ENCODE data around the gene CD200R1L. TPM values are rescaled to one million over a fixed set of nuclear protein-coding genes. Genes with fewer than 3 reads are reported as not detected.

Gene CD200R1L
- total RNA-seq, 1 experiment from 2014 or later = not detected

DNA sequence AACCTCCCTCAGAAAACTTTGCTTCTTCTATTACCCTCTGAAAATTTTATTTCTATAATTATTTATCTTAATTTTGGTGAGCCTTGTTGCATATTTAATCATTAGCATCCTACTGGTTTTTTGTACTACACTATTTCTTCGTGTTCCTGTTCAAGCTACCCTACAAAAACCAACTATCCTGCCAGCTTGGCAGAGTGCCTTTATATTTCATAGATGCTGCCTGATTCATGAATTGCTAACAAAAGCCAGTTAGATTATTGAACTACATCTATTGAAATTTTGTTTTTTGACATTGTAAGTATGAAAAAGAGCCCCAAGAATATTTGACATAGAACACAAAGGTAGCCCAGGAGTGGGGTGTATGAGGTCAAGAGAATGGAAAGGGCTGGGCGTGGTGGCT, 78.9 kb downstream of the CD200R1L start:
- DNase-seq (ENCODE audit: low read depth) = no peak

DNA sequence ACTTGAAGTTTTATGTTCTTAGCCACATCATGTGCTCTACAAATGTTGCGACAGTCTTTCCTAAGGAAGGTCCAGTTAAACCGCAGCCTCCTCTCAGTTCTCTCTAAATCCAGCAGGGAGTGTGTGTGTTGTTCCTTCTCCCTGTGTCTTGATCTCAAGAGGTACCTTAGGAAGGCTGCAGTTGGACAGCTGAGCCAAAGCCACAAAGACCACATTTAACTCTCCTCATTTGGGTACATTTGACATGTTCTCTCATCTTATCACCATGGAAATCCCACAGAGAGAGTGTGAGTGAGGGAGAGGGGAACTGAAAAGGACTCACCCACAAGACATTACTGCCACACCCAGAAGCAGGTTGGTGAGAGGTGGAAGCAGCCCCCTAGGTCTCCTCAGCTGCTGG, 79.5 kb downstream of the CD200R1L start:
- no peak for DNase-seq (ENCODE audit: low read depth)

Other genes starting within 250 kb of the CD200R1L start
- 29.1 and 44.6 TPM in 2 replicates for gene CCDC80, start 205.7 kb downstream of the CD200R1L start, total RNA-seq (2014; rRNA removed; shearing (Covaris generic))
- gene CD200R1, start 128.2 kb upstream of the CD200R1L start, total RNA-seq (2014; rRNA removed; shearing (Covaris generic)) = 0.48 TPM in 1 of 2 replicates, not detected in the other
- gene GTPBP8, start 144.1 kb upstream of the CD200R1L start, total RNA-seq (2014; rRNA removed; shearing (Covaris generic)) = 51.8 and 59.2 TPM in 2 replicates